ENCODE data around the gene YIPF1.
"Not testable (repeated sequence)": the region's sequence is repeated elsewhere in the genome, so short reads cannot be mapped to it uniquely, and the experiment has no call there.

The YIPF1 gene

DNA sequence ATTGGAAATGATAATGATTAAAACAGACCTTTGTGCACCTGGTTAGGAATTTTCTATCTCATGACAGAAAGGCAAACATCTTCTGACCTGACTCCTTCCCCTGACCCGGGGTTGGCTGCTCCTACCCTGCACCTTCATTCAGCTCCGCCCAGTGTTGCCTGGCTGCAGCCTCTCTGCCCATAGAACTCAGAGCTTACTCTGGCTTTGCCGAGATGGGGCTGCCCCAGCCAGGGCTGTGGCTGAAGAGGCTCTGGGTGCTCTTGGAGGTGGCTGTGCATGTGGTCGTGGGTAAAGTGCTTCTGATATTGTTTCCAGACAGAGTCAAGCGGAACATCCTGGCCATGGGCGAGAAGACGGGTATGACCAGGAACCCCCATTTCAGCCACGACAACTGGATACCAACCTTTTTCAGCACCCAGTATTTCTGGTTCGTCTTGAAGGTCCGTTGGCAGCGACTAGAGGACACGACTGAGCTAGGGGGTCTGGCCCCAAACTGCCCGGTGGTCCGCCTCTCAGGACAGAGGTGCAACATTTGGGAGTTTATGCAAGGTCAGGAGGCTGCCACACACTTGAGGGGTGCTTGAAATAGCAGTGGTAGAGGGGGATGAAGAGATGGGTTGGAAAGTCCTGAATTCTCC is 4.5 kb upstream of the YIPF1 start, which contains the start of gene DIO1:
DIO1 (plus strand) TSS at position 189 of the 638 bp plus-strand sequence; CDS start at position 213, 24 bp downstream.
- DNase-seq = no peak

DNA sequence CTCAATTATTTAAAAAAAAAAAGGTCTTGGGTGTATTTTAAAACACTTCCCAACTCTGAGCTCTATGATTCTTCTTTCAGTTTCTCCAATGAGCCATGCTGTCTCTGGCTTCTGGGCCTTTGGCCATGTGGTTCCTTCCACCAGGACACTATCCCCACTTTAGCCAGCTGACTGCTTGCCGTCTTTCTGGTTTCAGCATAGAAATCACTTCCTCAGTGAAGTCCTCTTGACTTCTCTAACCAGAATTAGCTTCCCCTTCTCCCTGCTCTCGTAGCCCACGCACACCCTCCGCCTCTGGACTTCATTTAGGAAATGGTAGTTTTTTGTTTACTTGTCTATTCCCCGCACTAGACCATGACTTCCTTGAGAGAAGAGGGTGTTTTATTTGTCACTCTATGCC is 3.3 kb upstream of the YIPF1 start:
- DNase-seq = no peak

DNA sequence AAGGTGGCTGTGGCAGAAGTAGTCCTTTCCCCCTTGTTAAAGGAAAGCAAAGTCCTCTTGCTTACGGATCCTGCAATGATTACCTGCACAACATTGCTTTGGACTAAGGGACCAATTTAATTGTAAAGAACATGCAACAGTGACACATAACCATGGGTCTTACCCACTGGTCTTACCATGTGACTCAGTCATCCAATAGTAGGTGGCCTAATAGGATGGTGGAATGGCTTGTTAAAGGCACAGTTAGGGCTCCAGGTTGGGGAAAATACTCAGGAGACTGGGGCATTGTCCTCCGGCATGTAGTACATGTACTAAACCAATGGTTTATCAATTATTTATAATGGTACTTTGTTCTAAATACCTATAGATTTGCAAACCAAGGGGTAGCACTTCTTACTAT is 2.1 kb upstream of the YIPF1 start:
- no peak for DNase-seq

DNA sequence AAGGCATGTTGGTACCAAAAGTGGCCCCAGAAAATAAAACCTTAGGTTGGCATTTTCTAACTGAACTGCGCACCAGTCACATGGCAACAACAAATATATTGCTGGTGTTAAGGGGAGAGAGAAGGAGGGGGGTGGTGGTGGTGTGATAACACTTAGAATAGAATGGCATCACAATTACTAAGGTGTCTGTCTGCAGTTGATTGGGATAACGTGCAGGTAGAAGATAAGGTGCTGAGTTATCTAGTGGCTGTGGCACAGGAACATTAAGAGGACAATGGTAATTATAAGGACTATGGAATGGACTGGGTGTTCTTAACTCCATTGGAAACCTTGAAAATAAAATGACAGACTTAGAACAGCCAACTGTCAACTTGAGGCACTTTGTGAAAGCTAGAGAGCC is 1.4 kb upstream of the YIPF1 start:
- DNase-seq = no peak

DNA sequence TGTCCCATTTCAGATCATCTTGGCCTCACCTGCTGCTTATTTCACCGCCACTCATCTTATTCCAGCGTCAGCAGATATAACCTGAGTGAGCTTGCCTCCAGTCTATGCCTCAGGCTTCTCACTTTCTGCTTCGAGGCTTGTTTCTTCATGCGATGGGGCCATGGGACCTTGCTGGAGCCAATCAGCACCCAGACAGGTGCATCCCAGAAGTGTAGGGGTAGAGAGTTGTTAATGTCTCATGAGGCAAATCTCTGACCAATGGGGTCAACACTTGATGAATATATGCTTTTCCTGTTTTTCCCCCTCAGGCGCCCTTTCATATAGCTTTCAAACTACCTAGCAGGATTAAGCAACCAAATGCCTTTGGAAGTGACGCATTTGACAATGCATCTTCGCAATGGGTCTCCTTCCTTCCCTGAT is 935 bp upstream of the YIPF1 start:
- DNase-seq = peak; percentile 8

DNA sequence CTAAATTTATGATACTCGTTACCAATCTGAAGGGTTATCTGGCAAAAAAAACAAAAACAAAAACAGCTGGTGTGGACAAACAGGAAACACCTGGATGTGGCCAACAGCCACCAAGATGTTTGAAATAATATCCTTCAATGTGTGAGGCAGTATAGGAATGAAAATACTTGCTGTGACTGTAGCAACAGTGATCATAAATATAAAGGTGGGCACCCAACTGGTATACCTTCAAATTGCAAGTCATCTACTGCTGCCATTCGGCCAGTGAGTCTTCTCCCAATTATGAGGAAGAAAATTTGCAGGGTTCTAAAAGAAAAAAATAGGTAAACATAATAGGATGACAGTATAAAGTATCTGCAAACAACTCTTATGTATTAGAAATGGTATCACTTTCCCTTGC is 916 bp downstream of the YIPF1 start:
- no peak for DNase-seq

DNA sequence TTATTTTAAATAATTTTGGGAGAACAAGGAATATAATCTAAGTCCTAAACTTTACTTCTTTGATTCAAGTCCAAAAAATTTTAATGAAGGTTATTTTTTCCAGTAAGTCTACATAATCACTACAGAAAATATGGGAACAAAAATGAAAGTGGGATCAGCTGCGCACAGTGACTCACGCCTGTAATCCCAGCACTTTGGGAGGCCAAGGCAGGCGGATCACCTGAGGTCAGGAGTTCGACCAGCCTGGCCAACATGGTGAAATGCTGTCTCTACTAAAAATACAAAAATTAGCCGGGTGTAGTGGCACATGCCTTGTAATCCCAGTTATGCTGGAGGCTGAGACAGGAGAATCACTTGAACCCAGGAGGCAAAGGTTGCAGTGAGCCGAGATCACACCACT is 6.0 kb downstream of the YIPF1 start:
- DNase-seq = not testable (repeated sequence)

DNA sequence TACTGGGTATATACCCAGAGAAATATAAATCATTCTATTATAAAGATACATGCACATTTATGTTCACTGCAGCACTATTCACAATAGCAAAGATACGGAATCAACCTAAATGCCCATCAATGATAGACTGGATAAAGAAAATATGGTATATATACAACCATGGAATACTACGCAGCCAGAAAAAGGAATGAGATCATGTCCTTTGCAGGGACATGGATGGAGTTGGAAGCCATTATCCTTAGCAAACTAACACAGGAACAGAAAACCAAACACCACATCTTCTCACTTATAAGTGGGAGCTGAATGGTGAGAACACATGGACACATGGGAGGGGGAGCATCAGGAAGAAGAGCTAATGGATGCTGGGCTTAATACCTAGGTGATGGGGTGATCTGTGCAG is 7.7 kb downstream of the YIPF1 start:
- not testable (repeated sequence) for DNase-seq

DNA sequence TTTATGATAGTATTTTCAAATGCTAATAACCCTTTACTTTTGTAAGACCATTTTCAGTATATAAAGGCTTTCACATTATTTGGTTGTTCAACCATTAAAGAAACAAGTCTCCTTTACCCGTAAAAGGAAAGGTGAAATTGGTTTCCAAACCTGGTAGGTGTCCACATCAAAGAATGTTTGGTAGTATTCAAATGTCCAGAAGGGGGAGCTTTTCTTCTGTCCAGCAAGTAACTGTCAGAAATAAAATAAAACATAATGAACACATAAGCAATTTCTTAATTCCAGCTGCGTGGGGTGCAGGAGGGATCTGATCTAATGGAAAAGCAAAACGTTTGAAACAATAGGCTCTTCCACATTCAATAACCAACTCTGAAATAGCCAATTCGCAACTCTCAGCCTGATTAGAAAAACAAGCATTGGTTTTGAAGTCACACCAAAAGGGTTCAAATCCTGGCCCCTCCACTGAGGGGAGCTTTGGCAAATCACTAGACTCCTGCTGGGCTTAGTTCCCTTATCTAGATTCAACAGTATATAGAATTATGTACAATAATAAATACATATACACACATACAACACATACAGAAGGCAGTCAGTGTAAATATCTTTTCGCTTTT is 11.0 kb downstream of the YIPF1 start:
- no peak for DNase-seq

DNA sequence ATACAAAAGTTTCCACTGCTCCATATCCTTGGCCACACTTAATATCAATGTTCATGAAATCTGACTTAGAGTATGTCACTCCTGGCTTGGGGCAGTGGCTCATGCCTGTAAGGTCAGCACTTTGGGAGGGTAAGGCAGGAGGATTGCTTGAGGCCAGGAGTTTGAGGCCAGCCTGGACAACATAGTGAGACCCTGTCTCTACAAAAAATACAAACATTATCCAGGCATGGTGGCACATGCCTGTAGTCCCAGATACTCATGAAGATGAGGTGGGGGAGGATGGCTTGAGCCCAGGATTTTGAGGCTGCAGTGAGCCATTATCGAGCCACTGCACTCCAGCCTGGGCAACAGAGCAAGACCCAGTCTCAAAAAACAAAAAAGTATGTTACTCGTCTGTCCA is 14.4 kb downstream of the YIPF1 start:
- not testable (repeated sequence) for DNase-seq

DNA sequence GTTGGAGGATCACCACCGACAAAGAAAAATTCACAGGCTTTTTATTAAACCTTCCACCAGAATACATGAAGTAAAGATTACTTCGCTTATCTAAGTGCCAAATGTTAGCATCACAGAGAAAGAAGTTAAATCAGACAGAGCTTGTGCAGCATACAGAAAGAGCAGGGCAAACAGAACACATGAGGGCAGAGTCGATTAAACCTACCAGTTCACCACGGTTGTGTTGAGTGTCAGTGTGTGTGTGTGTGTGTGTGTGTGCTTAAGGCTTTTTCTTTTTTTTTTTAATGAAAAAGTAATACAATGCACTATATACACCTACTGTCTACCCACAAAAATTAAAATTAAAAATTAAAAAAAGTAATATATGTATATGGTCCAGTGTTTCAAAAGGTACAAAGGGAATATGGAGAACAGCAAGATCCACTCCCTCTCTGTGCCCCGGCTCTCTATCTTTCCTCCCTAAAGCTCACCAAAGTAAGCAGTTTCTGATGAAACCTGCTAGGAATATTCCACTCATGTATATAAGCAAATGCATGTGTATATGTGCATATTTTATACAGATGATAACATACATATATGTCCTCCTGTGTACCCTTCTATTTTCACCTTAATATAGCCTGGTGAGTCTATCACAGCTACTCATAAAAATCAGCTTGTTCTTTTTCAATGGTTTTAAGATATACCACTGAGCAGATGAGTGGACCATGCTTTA is 17.7 kb downstream of the YIPF1 start:
- DNase-seq = no peak

DNA sequence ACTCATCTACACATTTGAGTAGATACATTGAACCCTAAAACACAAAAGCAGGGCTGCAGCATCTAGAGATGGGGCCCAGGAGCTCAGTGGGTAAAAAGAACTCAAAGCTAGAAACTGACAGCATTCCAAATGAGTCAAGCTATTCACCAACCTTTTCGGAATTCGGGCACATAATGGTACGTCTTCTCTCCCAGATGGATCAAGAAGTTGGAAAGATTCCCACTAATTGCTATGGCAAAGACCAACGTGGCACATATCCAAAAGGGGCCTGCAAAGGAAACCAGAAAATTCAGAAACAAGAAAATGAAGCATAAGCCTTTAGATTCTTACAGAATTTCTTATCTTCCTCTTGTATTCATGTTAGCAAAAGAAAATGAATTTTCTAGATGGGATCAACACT is 18.4 kb downstream of the YIPF1 start:
- no peak for DNase-seq

DNA sequence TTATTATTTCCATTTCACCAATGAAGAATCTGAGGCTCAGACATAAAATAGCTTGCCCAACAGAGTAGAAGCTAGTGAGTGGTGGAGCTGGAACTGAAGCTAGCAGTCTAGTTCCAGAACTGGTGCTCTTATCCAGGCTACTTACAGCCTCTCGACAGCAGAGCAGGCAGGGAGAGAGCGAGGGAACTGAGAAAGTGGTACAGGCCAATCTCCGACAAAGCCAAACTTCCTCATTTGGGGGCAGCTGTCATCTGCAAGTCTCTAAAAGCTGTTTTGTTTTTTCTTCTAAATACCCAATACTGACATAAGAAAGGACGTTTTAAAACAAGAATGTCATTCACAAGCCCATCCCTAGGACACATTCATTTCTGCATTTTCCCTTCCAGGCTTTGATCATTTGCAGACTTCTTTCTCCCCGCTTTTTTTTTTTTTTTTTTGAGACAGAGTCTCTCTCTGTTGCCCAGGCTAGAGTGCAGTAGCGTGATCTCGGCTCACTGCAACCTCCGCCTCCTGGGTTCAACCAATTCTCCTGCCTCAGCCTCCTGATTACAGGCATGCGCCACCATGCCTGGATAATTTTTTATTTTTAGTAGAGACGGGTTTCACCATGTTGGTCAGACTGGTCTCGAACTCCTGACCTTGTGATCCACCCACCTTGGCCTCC is 20.0 kb downstream of the YIPF1 start:
- no peak for DNase-seq

DNA sequence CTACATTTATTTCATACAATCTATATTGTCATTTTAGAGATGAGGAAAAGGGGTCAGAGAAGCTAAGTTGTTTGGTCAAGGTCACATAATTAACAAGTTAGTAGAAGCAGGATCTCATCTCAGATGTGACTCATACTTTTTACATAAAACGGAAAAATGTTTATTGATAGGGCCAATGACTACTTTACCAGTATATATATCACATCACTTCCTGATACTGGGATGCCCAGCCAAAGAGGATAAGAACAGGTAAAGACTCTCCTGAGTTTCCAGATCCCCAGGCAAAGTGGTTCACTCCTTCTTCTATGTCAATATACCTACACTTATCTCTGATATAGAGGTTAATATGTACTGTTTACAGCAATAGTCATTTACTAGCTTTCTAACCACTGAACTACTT is 21.0 kb downstream of the YIPF1 start:
- no peak for DNase-seq

DNA sequence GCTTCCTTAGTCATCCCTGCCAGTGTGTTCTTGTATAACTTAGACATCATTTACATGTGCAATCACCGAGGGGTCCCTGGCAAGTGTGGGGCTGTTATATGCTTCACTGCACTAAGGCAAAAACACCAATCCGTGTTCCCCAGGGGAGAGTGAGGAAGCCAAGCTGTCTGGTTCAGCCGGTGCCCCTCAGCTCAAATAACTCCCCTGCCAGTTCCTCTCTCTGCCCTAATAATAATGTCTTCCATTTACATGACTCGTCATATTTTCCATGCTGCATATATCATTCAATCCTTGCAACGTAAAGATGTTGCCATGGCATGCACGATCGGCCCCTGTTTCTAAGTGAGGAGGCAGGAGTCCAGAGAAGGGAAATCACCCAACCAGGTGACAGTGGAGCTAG is 27.1 kb downstream of the YIPF1 start:
- DNase-seq = no peak

DNA sequence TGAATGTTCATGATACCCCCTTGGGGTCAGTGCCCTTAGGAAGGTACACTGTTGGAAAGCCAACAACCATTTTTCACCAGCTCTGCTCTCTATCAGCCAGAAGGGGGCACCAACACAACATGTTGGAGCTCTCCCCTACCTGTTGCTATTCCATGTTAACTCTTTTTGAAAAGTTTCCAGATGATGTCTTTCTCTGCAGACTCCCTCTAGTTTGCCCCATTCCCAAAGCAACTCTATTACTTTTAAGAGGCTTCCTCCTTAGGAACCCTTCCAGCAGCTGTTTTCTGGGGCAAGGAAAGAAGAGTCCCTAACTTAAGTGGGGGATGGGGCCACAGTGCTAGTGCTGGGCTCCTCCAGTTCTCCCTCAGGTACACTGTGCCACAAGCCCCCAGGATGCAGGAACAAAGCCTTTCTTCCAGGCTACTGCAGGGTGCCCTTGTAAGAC is 28.6 kb downstream of the YIPF1 start:
- DNase-seq = peak; percentile 45

DNA sequence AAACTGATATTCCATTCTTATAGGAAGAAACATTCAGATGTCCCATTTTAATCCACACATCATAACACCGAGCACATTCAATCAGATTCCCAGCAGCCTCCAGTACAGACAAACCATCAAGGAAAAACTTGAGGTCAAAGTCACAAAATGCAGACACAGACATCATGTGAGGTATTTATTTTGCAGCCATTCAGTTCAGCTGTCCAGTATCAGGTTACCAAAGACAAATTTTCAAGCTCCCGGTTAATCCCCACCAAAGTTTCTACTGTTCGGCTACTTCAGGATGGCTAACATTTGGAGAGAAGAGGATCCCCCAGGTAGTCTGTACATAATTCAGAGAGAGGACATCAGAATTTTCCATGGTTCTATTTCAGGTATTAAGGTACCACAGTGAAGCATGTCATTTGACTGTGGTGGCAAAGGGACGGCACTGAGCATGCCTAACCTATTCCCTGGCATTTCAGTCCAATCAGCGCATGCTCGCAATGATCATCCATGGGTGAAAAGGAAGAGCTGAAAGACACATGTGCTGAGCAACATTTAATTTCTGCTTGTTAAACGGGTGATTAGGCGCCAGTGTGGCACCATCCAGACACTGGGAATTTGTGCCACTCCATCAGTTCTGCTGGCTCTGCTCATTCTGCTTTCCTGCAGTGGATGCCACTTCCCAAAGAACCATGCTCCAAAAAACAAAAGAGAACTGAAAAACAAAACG is 37.9 kb downstream of the YIPF1 start:
- DNase-seq = no peak

DNA sequence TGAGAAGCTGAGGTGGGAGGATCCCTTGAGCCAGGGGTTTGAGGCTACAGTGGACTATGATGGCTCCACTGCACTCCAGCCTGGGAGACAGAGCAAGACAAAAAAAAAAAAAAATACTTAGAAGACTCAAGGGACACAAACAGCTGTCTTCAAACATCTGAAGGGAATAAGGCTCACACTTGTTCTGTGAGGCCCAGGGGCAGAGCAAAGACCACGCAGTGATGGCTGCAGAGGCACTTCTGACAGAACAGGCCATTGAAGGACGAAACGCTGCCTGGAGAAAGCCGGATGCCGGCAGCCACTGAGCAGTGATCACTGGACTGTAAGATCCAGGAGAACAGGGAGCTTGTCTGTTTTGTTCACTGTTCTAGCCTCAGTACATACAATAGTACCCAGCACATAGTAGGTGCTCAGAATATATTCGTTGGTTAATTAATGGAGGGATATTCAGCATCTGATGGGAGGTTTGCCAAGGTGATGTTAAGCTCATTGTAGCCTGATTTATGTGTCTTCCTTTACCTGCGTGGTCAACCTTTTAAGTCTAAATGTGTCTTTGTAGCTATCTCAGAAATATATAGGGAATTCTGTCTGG is 39.4 kb downstream of the YIPF1 start:
- DNase-seq = no peak

DNA sequence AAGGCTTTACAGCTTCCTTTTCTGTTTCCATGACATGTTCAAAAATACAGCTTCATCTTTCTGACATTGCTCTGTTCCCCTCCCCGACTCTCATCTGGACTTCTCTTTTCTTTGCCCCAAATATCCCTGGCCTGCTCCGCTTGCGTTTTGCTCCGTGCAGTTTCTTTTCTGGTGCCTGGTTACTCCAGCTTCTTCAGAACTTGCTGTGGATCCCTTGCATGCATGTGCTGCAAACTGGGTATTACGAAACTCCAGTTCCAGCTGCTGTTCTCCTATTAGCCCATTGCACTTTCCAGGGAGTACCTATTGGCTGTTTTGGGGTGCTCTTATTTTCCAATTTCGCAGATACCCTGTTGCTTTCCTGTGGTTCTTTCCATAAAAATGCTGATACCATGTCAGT is 41.6 kb downstream of the YIPF1 start:
- DNase-seq = no peak

DNA sequence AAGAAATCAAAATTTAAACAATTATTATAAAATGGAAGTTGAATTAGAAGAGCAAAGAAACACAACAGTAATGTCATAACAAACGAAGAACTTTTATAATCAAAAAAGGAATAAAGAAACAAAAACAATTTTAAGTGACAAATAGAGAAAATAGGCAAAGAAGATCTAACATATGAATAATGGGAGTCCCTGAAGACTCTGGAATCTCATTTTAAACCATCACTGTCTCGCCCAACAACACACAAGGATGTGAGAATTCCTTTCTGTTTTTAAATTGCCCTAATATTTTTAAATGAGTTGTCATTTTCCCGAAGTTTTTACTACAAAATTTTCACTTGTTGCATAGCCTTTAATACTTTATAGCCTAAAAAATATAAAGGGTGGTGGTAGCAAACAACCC is 47.2 kb downstream of the YIPF1 start:
- DNase-seq = no peak

DNA sequence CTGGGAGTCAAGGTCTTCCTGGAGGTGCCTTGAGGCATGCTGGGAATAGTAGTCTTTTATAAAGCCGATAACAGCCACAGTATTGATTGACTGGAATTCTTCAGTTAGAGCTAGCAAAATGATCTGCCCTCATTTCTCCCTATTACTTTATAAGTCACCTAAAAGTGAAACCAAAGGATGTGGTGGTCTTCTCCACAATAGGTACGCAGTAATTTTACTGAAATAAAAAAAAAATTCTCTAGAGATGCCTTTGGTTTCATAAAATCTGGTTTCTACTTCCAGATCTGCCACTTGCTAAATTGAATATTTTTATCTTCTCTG is 51.0 kb downstream of the YIPF1 start:
- no peak for DNase-seq

DNA sequence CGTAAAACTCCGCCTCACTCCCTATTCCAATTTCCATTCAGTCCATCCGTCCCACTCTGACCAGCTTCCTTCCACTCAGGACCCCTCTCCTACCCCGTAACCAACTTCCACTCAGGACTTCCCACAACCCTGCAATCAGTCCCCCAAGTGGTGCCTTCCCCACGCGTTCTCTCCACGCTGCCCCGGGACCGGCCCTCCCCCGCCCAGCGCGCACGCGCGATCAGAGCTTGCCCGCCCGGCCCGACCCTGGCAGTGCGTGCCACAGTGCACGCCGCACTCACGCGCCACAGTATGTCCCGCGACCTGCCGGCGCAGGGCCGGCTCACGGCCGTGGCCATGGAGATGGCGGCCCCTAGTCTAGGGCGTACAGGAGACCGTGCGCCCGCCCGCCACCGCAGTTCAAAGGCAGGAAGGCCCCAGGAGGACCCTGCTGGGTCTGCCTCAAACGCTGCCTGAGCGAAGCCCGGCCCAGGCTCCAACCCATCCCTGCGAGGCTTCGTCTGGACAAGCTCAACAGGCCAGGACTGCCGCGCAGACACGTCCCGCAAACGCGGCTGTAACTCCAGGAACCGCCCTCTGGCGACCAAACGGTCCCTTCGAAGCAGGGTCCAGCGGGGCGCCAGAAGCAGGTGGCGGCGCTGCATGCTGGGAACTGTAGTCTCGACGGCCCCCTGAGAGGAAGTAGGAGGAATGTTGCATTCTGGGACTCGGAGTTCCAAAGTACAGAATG is 51.5 kb downstream of the YIPF1 start, which contains the start of gene NDC1:
NDC1 (minus strand) TSS at position 373 of the 730 bp plus-strand sequence; CDS start at position 338, 35 bp downstream.
- DNase-seq = peak; percentile 88

All from activated naive CD4-positive, alpha-beta T cell treated with Interleukin-2 at 50 U/mL for 16 hours (primary cell).